HG03457 (cell line): ENCODE results near the gene SLC25A12.
"Not testable (repeated sequence)": the region's sequence is repeated elsewhere in the genome, so short reads cannot be mapped to it uniquely, and the experiment has no call there.

Experiments used
- ATAC-seq: cut with Tn5 transposase; IDR thresholded peaks from one replicate; pipeline ENCODE4 v1.9.1; 2021; ENCODE audit warnings: moderate number of reproducible peaks; ENCODE audit not compliant: unreplicated experiment

Gene SLC25A12

DNA sequence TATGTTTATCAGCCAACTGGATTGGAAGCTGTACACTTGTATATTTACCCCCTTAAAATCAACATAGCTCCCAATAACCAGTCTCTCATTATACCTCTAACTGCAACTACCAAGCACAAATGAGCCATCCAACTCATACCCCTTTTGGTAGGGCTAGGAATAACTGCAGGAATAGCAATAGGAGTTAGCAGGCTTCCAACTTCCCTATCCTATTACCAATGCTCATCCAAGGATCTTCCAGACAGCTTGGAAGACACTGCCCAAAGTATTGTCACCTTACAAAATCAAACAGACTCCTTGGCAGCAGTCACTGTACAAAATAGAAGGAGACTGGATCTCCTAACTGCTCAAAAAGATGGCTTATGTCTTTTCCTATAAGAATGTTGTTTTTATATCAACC lies 61.6 kb downstream of the SLC25A12 start:
- no peak for ATAC-seq

- ATAC-seq = no peak
These were observed 64.0 kb downstream of the SLC25A12 start for GRCh38 chr2:171830039-171830438.

DNA sequence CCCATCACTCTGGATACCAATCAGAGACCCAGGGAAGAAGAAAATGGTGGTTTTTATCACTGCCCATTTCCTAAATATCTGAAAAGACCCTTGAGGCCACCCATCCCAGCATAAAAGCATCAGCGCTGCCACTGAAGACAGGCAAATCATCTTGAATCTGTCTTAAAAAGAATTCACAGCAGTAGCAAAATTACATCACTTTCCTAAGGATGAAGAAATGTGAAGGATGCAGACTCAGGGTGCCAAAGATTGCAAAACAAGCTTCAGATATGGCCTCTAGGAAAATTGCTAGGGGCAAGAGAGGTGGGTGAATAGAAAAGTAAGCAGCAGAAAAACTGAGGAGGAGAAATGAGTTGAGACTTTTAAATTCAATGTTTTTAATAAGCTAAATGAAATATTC lies 70.0 kb downstream of the SLC25A12 start:
- ATAC-seq = no peak

- ATAC-seq = no peak
These were observed 71.3 kb downstream of the SLC25A12 start for GRCh38 chr2:171822525-171823322.

DNA sequence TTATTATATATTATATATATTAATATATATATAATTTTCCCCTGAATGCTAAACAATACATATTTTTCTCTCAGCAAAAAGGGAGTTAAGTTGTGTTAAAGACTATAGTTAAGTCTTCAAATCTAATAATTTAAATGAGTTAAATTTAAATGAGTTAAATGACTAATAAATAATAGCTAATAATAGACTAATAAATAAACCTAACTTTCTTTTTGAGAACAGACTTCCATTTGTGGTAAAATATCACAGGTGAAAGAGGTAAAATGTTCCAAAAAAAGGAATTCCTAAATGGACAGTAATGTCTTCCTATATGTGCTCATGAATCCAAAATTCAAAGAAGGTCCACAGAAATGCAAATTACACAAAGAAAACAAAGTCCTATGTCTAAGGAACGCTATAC lies 74.6 kb downstream of the SLC25A12 start:
- no peak for ATAC-seq

GRCh38 chr2:171814883-171815282 lies 79.2 kb downstream of the SLC25A12 start:
- ATAC-seq = no peak

DNA sequence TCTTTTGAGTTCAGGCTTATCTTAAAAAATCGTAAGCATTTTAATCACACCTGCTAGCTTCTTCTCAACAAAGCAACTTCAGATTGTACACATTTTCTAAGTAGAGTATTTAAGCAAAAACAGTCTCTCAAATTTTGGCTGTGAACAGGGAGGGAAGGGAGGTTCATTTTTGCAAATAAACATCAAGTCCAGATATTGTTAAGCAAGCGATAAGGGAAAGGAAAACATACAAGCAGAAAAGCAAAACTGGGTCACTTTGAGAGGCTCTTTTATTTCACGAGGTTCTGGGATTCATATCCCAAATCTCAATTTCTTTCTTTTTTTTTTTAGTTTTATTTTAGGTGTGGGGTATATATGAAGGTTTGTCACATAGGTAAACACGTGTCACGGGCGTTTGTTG lies 79.9 kb downstream of the SLC25A12 start:
- no peak for ATAC-seq

DNA sequence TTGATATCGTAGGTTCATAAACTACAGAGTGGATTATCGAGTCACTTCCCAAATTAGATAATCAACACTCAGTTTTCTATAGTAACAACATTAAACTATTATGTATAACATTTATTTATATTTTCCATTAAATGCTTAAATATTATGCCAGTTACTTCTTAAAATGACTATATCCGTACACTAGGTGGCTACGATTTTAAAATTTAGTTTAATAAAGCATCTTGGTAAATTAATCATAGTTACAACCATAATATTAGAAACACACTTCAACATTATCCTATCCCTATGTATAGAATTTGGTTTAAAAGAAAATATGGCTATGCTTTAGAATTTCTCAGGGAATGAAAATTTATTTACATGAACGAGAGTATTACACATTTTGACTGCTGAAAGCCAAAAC lies 80.3 kb downstream of the SLC25A12 start:
- no peak for ATAC-seq

- no peak for ATAC-seq
These were observed 80.9 kb downstream of the SLC25A12 start for GRCh38 chr2:171813126-171813525.

- ATAC-seq = no peak
These were observed 82.8 kb downstream of the SLC25A12 start for GRCh38 chr2:171811245-171811628.

DNA sequence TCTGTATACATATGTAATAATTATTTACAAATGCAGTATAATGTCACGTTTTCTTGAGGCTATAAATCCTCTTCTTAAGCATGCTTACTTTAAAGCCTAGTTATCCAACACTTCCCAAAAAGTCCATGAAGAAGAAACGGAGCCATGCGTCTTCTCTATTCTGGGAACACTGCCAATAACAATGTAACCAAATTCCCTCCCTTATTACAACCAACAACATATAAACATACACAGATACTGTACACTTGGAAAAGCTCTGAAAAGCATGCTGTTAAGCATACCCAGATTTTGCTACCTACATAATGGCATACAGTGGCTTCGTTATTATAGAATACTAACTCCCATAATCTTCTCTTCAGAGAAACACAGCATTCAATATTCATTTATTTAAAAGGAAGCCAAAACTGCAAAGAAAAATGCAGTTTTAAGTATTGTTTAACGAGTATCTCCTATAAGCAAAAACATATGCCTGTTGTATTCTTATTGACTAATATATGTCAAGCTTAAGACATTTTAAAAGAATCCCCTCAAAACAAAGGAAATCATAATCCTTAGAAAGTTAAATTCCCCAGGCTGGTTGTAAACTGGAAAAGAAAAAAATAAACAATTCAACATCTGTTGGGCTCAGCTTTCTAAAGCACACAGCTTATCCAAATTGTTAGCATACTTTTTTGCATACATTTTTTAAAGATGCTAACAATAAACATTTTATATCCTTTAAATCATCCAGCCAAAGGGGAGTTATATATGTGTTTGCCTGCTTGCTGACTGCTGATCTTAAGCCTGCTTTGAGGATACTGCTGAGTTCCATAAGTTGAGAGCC lies 83.4 kb downstream of the SLC25A12 start:
- no peak for ATAC-seq

DNA sequence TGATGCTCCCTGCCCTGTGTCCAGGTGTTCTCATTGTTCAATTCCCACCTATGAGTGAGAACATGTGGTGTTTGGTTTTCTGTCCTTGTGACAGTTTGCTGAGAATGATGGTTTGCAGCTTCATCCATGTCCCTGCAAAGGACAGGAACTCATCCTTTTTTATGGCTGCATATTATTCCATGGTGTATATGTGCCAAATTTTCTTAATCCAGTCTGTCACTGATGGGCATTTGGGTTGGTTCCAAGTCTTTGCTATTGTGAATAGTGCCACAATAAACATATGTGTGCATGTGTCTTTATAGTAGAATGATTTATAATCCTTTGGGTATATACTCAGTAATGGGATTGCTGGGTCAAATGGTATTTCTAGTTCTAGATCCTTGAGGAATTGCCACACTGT lies 85.2 kb downstream of the SLC25A12 start:
- not testable (repeated sequence) for ATAC-seq

DNA sequence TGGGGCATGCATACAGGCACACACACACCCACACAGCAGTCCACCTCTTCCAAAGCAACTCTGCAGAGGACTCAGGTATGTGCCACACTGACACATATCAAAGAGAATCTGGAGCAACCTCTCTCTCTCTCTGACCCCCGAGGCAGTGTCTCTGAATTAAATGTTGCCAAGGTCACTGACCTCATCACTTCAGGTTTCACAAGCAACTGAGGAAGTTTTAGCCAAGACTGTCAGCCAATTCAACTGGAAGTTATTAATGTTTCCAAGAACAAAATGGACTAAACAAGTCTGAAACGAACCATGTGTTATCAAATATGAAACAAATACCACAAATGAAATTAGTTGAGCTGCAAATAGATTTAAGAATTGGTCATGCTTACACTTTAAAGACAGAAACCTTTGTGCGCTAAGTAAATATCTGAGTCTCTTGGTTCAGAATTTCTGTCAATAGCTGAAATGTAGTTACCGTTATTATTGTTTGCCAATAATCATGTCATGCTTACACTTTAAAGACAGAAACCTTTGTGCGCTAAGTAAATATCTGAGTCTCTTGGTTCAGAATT lies 86.1 kb downstream of the SLC25A12 start:
- ATAC-seq = no peak

DNA sequence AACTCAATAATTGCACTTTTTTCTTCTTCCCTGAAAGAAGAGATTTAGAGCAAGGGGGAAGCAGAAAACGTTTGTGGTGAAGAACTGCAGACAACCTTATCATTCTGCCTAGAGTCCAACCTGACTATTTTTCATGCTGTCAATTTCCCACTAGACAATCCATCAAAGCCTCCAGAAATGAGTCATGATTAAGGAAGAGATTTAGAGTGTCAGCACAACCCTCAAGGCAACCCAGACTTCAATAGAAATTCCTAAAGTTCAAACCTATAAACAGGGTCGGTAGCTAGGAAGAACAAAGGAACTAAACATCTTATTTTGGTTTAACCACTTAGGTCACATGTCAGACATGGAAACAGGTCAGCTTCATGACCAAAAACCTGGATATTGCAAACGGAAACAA lies 86.9 kb downstream of the SLC25A12 start:
- no peak for ATAC-seq

GRCh38 chr2:171804456-171804855 lies 89.6 kb downstream of the SLC25A12 start:
- ATAC-seq = no peak

GRCh38 chr2:171803757-171804156 lies 90.3 kb downstream of the SLC25A12 start:
- no peak for ATAC-seq

DNA sequence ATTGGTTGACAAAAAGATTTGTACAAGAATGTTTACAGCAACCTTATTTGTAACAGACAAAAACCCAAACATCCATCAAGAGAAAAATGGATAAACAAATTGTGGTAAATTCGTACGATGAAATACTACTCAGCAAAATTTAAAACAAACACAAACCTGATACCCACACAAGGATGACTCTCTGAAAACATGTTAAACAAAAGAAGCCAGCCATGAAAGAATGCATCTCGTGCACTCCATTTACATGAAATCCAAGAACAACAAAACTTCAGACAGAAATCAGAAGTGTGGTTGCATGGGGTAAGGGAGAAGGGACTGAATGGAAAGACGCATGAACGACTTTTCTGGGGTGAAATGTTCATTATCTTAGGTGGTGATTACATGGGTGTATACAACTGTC lies 93.4 kb downstream of the SLC25A12 start:
- no peak for ATAC-seq

DNA sequence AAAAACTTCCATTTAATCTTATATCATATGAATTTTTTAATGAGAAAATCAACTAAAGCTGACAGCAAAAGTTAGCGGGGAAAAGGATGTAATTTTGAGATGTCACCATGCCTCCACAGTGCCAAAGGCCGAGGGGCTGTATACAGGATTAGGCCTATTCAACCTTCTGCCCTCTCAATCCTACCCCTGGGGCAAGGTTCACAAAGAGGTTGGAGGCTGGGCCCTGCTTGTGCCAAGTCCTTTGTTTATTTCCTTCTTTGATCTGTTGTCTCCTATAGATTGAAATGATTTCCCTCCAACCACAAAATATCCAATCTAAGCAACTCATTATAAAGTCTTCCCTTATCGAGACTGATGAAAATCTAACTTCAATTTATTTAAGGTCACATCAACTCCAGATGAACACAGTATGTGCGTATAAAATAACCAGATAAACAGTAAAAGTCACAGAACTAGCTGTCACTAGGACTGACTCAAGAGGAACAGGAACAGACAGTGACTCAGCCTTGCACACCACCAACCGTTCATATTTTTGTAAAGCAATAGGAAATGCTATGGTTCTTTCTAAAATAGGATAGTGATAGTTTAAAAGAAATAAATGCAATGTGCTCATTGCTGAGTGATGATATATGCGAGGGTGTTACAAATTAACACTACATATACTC lies 95.8 kb downstream of the SLC25A12 start:
- no peak for ATAC-seq

GRCh38 chr2:171794918-171795317 lies 99.1 kb downstream of the SLC25A12 start:
- no peak for ATAC-seq

- ATAC-seq = no peak
These were observed 100.1 kb downstream of the SLC25A12 start for GRCh38 chr2:171793691-171794678.
